Karpas-422 (cell line): ENCODE measurements around the gene KLF15. TPM values are rescaled to one million over a fixed set of nuclear protein-coding genes. Genes with fewer than 3 reads are reported as not detected.

Source experiments
- DNase-seq: peaks from one replicate; pipeline ENCODE4 v3.0.0-alpha.2; 2015
- H2AFZ ChIP-seq: fragments of 200-600 bp; sonication (generic); 2 replicates; pipeline ENCODE4 v1.6.1; 2014; ENCODE audit warnings: antibody characterized with exemption, low read length, mixed read lengths
- H3K27ac ChIP-seq: fragments of 200-600 bp; sonication (generic); 2 replicates; pipeline ENCODE4 v1.5.1; 2014; ENCODE audit warnings: mild to moderate bottlenecking, low read length, moderate library complexity
- H3K27me3 ChIP-seq: fragments of 200-600 bp; sonication (generic); 2 replicates; pipeline ENCODE4 v1.6.1; 2014; ENCODE audit warnings: low read length, mixed read lengths
- H3K36me3 ChIP-seq: fragments of 200-600 bp; sonication (generic); 2 replicates; pipeline ENCODE4 v1.6.1; 2014; ENCODE audit warnings: low read length, mixed read lengths; ENCODE audit not compliant: insufficient read depth
- H3K4me1 ChIP-seq: fragments of 200-600 bp; sonication (generic); 2 replicates; pipeline ENCODE4 v1.6.1; 2014; ENCODE audit warnings: mild to moderate bottlenecking, low read length, mixed read lengths
- H3K4me2 ChIP-seq: fragments of 200-600 bp; sonication (generic); 2 replicates; pipeline ENCODE4 v1.6.1; 2014; ENCODE audit warnings: low read length, low read depth, mild to moderate bottlenecking; ENCODE audit not compliant: poor library complexity, severe bottlenecking
- H3K4me3 ChIP-seq: fragments of 200-600 bp; sonication (generic); 2 replicates; pipeline ENCODE4 v1.5.1; 2014; ENCODE audit warnings: mild to moderate bottlenecking, antibody characterized with exemption, low read length, mixed read lengths
- H3K79me2 ChIP-seq: fragments of 200-600 bp; sonication (generic); 2 replicates; pipeline ENCODE4 v1.6.1; 2014; ENCODE audit warnings: mild to moderate bottlenecking, low read length, mixed read lengths
- H3K9ac ChIP-seq: fragments of 200-600 bp; sonication (generic); 2 replicates; pipeline ENCODE4 v1.6.0; 2014; ENCODE audit warnings: low read length
- H3K9me2 ChIP-seq: fragments of 200-600 bp; sonication (generic), shearing (Covaris generic); replicated peaks from 2 replicates; pipeline ENCODE4 v1.6.0; 2014; ENCODE audit warnings: mild to moderate bottlenecking, low read length, moderate library complexity; ENCODE audit not compliant: insufficient read depth
- H3K9me3 ChIP-seq: fragments of 300-700, 200-600 bp; sonication (generic); 2 replicates; pipeline ENCODE4 v1.6.1; 2014; ENCODE audit warnings: low read length, mixed read lengths
- H4K20me1 ChIP-seq: fragments of 200-600 bp; sonication (generic); 2 replicates; pipeline ENCODE4 v1.6.1; 2014; ENCODE audit warnings: mild to moderate bottlenecking, antibody characterized with exemption, low read length, low read depth; ENCODE audit not compliant: insufficient read depth
- total RNA-seq: library from RNA; depleted of rRNA; stranded (reverse); fragments of >200 nt; shearing (Covaris generic); gene quantifications from 2 replicates; pipeline ENCODE4 v1.2.3, GENCODE V29; 2014; ENCODE audit warnings: low replicate concordance

KLF15 gene
- total RNA-seq, 1 experiment from 2014 or later = not detected

- no peak for DNase-seq
- no peaks in the 10 kb centered on the region for H3K9me3 ChIP-seq
- no peaks in the 10 kb centered on the region for H4K20me1 ChIP-seq
- no peak overlapping the region for H3K4me3 ChIP-seq
- H3K79me2 ChIP-seq = no peaks in the 10 kb centered on the region
- no peaks in the 10 kb centered on the region for H3K9me2 ChIP-seq
- H3K4me2 ChIP-seq = no peak overlapping the region
- no peaks in the 10 kb centered on the region for H3K4me1 ChIP-seq
- no peak overlapping the region for H3K27ac ChIP-seq
- H2AFZ ChIP-seq = no peak overlapping the region
- H3K36me3 ChIP-seq = no peaks in the 10 kb centered on the region
- H3K9ac ChIP-seq = no peak overlapping the region
- no peaks in the 10 kb centered on the region for H3K27me3 ChIP-seq
Measured at GRCh38 chr3:126378341-126378751, 21.1 kb upstream of the KLF15 start.

- Histone ChIP-seq H3K4me2 (no peak overlapping the region), H3K79me2 (no peaks in the 10 kb centered on the region), H2AFZ (no peak overlapping the region), H3K9me2 (no peaks in the 10 kb centered on the region), H3K27ac (no peak overlapping the region), H4K20me1 (no peaks in the 10 kb centered on the region), H3K27me3 (no peaks in the 10 kb centered on the region), H3K36me3 (no peaks in the 10 kb centered on the region), H3K4me1 (no peaks in the 10 kb centered on the region), H3K4me3 (no peak overlapping the region), H3K9ac (no peak overlapping the region), H3K9me3 (no peaks in the 10 kb centered on the region)
- DNase-seq = no peak
Measured at GRCh38 chr3:126377211-126377610, 20.0 kb upstream of the KLF15 start.

GRCh38 chr3:126376444-126376843 lies 19.2 kb upstream of the KLF15 start:
- Histone ChIP-seq H3K27ac (no peak overlapping the region), H3K9me3 (no peaks in the 10 kb centered on the region), H3K4me3 (no peak overlapping the region), H3K27me3 (no peaks in the 10 kb centered on the region), H3K9ac (no peak overlapping the region), H4K20me1 (no peaks in the 10 kb centered on the region), H3K9me2 (no peaks in the 10 kb centered on the region), H2AFZ (no peak overlapping the region), H3K36me3 (no peaks in the 10 kb centered on the region), H3K4me2 (no peak overlapping the region), H3K79me2 (no peaks in the 10 kb centered on the region), H3K4me1 (no peaks in the 10 kb centered on the region)
- no peak for DNase-seq

- H3K27me3 ChIP-seq = no peaks in the 10 kb centered on the region
- H3K4me2 ChIP-seq = no peak overlapping the region
- H3K9ac ChIP-seq = no peak overlapping the region
- H3K27ac ChIP-seq = no peak overlapping the region
- H3K9me2 ChIP-seq = no peaks in the 10 kb centered on the region
- H4K20me1 ChIP-seq = no peaks in the 10 kb centered on the region
- no peaks in the 10 kb centered on the region for H3K79me2 ChIP-seq
- H3K4me3 ChIP-seq = no peak overlapping the region
- DNase-seq = no peak
- no peaks in the 10 kb centered on the region for H3K4me1 ChIP-seq
- H3K36me3 ChIP-seq = no peaks in the 10 kb centered on the region
- H3K9me3 ChIP-seq = no peaks in the 10 kb centered on the region
- no peak overlapping the region for H2AFZ ChIP-seq
Measured at GRCh38 chr3:126375835-126376331, 18.7 kb upstream of the KLF15 start.

- no peaks in the 10 kb centered on the region for H3K4me1 ChIP-seq
- no peak overlapping the region for H3K4me3 ChIP-seq
- DNase-seq = no peak
- no peak overlapping the region for H2AFZ ChIP-seq
- H3K36me3 ChIP-seq = no peaks in the 10 kb centered on the region
- H3K4me2 ChIP-seq = no peak overlapping the region
- H3K79me2 ChIP-seq = no peaks in the 10 kb centered on the region
- no peaks in the 10 kb centered on the region for H3K9me2 ChIP-seq
- no peaks in the 10 kb centered on the region for H3K27me3 ChIP-seq
- H3K9ac ChIP-seq = no peak overlapping the region
- H4K20me1 ChIP-seq = no peaks in the 10 kb centered on the region
- no peaks in the 10 kb centered on the region for H3K9me3 ChIP-seq
- H3K27ac ChIP-seq = no peak overlapping the region
Measured at GRCh38 chr3:126373682-126374601, 16.7 kb upstream of the KLF15 start.

GRCh38 chr3:126373146-126373613 lies 16.0 kb upstream of the KLF15 start:
- no peak for DNase-seq
- Histone ChIP-seq H2AFZ (no peak overlapping the region), H3K36me3 (no peaks in the 10 kb centered on the region), H3K27ac (no peak overlapping the region), H3K9me2 (no peaks in the 10 kb centered on the region), H3K4me3 (no peak overlapping the region), H3K4me1 (no peaks in the 10 kb centered on the region), H3K9ac (no peak overlapping the region), H3K27me3 (no peaks in the 10 kb centered on the region), H4K20me1 (no peaks in the 10 kb centered on the region), H3K4me2 (no peak overlapping the region), H3K9me3 (no peaks in the 10 kb centered on the region), H3K79me2 (no peaks in the 10 kb centered on the region)

- no peaks in the 10 kb centered on the region for H3K4me1 ChIP-seq
- no peak overlapping the region for H3K9ac ChIP-seq
- no peak overlapping the region for H3K4me3 ChIP-seq
- H4K20me1 ChIP-seq = no peaks in the 10 kb centered on the region
- H2AFZ ChIP-seq = no peak overlapping the region
- H3K36me3 ChIP-seq = no peaks in the 10 kb centered on the region
- no peaks in the 10 kb centered on the region for H3K79me2 ChIP-seq
- H3K27ac ChIP-seq = no peak overlapping the region
- no peak overlapping the region for H3K4me2 ChIP-seq
- no peak for DNase-seq
- H3K27me3 ChIP-seq = no peaks in the 10 kb centered on the region
- H3K9me3 ChIP-seq = no peaks in the 10 kb centered on the region
- H3K9me2 ChIP-seq = no peaks in the 10 kb centered on the region
Measured at GRCh38 chr3:126372413-126373145, 15.4 kb upstream of the KLF15 start.

- no peaks in the 10 kb centered on the region for H3K36me3 ChIP-seq
- H3K4me3 ChIP-seq = no peak overlapping the region
- H3K79me2 ChIP-seq = no peaks in the 10 kb centered on the region
- H3K9ac ChIP-seq = no peak overlapping the region
- H3K9me2 ChIP-seq = no peaks in the 10 kb centered on the region
- H3K4me2 ChIP-seq = no peak overlapping the region
- no peaks in the 10 kb centered on the region for H3K27me3 ChIP-seq
- no peaks in the 10 kb centered on the region for H4K20me1 ChIP-seq
- H2AFZ ChIP-seq = no peak overlapping the region
- no peak for DNase-seq
- no peaks in the 10 kb centered on the region for H3K4me1 ChIP-seq
- H3K27ac ChIP-seq = no peak overlapping the region
- no peaks in the 10 kb centered on the region for H3K9me3 ChIP-seq
Measured at GRCh38 chr3:126371096-126371705, 14.0 kb upstream of the KLF15 start.
